Activated CD8-positive, alpha-beta memory T cell treated with anti-CD3 and anti-CD28 coated beads for 24 hours (primary cell): ENCODE data around the gene IRF8.
A peak's percentile ranks its signal among the peaks of the same experiment; 100 is the strongest.

ENCODE experiments used
- DNase-seq: peaks from one replicate; pipeline ENCODE4 v3.0.0-alpha.2; 2020

The IRF8 gene, protein sequence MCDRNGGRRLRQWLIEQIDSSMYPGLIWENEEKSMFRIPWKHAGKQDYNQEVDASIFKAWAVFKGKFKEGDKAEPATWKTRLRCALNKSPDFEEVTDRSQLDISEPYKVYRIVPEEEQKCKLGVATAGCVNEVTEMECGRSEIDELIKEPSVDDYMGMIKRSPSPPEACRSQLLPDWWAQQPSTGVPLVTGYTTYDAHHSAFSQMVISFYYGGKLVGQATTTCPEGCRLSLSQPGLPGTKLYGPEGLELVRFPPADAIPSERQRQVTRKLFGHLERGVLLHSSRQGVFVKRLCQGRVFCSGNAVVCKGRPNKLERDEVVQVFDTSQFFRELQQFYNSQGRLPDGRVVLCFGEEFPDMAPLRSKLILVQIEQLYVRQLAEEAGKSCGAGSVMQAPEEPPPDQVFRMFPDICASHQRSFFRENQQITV

DNA sequence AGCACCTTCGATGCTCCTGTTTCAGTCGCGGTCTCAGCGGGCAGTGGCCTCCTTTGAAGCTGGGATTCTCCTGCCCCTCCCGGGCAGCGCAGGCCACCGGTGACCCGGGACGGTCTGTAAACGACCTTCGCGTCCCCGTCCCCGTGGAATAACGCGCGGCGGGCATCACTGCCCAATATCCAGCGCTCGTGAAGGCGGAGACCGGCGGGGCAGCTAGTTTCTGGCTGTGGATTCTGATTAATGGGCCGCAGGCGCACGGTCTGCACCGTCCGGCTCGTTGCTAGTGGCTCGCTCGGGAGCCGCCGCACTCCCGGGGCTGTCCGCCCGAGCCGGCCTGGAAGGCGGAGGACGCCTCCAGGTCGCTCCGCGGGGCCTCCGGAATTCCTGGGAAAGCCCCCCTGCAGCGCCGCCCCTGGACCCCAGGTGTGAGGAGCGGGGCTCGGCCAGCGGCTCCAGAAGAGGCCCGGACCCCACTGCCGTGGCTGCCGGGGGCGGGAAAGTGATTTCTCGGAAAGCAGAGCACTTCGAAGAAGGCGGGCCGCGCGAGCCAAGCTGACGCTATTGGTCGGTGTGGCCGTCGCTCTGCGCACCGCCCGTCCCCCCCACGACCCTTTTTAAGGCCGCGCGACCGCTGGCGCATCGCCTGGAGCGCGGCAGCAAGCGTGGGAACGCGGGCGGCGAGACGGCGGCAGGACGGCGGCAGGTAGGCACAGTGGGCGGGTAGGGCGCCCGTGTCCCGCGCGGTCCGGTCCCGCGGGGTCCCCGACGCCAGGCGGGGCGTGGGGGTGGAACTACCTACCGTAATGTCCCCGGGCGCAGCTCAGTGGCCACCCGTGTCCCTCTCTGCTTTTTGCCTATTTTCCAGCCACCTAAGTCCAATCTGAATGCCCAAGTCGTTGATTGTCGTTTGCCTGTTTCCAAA is at the start of gene IRF8:
Gene IRF8, plus strand, starts transcription at position 642 of the 922 bp plus-strand sequence. CDS start 3,854 bp downstream, outside the sequence.
- peak; percentile 94 for DNase-seq

DNA sequence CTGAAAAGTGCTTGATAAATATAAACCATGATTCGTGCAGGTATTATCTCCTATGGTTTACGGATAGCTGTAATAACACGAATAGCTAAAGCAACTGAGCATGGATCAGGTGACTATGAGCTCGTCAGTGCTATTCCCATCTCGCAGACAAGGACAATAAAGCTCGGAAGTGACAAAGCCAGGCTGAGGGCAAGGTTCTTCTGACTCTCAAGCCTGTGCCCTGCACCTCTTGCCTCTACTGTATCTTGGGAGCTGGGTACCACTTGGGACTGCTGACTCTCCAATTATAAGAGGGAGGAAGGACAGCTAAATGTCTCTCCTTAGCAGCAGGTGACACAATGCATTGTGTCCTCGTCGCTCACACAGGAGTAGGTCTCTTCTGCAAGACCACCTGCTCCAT is 49.6 kb upstream of the IRF8 start:
- DNase-seq, result no peak

DNA sequence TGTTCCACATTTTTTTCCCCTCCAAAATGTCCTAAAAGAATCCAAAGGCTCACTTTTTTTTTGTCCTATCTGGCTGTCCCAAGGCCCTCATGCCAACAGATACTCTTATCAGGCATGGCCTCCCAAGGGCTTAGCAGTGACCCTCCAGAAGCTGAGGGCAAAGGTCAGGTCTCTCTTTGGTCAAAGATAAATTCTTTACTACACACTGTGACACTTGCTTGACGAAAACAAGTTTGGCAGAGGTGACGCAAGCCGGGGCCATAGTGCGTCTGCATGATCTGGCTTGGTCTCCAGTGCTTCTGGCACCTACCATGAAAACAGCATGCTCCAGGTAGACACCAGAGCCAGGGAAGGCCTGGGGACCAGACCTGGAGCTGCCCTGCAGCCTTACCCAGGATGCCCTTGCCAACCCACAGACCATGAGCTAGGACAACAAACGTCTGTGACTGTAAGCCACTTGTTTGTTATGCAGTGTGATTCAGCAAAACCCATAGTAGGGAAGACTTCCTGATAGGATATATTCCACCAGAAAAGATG is 48.5 kb upstream of the IRF8 start:
- no peak for DNase-seq

DNA sequence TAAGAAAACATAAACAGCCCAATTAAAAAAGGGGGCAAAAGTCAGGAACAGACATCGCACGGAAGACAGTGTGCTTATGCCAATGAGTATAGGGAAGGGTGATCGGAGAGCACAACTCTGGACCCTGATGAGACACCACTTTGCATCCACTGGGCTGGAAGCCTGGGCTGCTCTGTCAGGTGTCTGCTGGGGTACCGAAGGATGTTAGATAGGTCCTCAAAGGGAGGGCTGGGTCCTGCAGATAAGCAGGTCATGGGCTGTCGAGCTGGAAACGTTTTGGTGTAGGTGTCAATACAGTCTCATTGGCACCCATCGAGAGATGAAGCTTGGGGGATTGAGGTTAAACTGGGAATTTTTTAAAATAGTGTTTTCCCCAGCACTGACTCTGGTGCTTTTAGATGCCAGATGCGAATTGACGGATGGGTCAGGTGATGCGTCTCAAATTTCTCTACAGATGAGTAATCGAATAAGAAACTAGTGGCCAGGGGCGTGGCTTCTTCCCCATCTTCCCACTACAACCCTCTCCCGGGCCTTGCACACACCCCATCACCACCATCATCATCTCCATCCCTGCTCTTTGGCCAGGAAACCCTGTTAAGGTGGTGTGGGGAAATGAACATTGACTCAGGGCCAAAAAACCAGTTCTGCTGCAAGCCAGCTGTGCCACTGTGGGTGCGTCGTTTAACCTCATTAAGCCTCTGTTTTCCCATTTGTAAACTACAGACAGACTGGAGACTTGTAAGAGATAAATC is 47.8 kb upstream of the IRF8 start:
- DNase-seq, result no peak

DNA sequence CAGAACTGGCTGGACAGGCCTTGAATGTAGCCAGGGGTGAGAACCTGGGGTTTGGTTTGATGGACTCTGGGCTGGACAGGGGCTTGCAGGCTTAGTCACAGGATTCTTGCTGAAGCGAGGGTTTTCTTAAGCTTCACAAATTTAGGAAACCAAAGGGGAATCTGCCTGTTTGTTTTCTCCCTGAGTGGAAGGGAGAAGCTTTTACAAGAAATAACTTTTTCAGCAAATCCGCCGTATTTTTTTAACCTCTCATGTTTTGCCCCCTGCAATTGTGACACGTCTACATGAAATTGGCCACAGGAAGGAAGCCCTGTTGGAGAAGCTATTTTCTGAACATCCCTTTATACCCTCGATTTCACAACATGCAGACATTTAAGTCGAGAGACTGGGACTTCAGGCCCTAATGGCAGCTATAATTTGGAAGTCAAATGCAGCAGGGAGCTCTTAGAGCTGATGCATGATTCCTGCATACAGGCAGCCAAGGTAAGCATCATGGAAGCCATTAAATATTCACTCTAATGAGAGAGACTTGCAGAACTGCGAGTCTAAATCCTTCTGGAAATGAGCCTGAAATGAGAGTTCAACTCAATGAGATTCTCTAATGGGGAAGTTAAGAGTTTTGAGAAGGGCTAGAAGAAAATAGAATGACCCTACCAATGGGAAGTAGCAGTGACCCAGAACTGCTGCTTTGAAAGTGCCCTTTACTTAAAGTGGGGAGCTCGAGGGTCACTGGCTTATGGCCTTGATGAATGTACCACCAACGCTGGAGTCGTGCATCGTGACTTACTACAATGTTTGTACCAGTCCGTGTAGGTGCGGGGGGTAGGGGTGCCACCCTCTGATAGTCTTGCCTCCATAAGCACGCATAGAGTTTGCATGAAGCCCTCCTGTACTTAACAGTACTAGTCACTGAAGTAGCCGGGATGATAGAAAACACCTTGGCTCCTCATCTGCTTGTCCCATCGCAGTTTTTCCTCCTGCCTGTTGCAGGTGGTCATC is 45.1 kb upstream of the IRF8 start:
- peak; percentile 51 for DNase-seq

DNA sequence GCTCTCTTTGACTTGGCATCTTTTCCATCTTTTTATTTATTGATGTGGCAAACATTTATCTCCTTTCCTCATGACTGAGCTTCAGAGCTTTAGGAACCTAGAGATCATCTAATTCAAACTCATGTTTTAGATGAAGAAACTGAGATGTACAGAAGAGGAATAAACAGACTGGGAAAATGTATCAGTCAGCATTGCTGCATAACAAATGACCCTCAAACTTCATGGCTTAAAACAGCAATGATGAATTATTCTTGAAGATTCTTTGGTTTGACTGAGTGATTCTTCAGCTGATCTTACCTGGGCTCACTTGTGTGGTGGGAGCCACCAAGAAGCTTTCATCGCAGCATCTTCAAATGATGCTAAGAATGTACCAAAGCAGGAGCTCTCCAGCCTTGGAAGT is 44.0 kb upstream of the IRF8 start:
- DNase-seq, result no peak

DNA sequence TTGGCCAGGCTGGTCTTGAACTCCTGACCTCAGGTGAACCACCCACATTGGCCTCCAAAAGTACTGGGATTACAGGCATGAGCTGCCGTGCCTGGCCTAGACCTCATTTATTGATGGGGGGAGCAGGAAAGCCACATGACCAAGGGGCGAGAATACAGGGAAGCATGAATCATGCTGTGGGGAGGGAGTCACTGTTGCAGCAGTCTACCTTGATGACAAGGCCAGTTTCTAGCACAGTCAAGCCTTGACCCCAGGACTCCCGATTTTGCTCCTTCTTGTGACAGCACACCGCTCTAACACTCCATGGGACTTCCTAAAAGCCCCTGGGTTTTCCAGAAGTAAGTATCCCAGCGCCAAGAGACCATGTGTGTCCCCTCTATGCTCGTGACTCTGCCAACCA is 42.9 kb upstream of the IRF8 start:
- DNase-seq, result peak; percentile 57

DNA sequence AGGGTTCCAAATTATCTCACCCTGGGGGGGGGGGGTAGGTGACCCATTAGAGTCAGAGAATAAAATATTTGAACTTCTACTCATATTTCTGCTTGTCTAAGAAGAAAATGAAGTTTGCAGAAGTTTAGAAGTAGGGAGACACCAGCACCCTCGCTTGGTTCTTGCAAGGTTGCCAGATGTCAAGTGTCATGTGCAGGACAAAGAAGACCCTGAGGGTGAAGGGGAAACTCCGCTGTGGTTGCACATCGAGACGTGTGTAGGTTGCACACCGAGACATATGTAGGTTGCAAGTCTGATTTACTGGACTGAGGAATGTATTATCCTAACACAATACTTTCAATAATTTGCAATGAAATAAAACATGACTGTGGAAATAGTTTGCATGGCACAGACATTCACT is 42.4 kb upstream of the IRF8 start:
- DNase-seq, result peak; percentile 56

DNA sequence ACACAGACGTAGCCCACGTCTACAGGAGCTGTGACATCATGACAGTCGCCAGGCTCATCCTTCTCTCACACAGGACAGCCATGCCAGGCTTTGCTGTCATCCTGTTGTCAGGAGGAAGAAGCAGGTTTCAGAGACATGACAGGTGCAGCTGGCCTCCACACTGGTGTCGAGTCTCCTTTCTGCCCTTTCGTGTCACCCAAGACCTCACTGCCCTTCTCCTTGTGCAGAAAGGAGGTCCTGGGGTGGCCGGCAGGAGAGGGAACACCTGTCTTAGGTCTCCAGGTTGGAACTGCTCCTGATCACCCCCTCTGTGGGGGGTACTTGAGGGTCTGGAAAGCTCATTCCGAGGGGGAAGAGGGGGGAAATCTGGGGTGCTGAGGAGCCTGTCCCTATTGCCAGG is 41.6 kb upstream of the IRF8 start:
- peak; percentile 54 for DNase-seq

DNA sequence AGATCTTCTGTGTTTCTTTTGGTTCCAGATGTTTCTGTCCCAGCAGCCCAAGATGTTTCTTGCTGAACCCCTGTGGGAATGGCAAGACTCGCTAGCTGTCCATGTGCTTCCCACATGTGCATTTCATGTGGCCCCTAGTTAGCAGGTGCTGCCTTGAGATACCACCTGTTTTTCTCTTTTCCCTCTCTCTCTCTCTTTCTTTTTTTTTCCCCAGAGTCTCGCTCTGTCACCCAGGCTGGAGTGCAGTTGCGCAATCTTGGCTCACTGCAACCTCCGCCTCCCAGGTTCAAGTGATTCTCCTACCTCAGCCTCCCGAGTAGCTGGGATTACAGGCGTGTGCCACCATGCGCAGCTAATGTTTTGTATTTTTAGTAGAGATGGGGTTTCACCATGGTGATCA is 40.4 kb upstream of the IRF8 start:
- peak; percentile 47 for DNase-seq

DNA sequence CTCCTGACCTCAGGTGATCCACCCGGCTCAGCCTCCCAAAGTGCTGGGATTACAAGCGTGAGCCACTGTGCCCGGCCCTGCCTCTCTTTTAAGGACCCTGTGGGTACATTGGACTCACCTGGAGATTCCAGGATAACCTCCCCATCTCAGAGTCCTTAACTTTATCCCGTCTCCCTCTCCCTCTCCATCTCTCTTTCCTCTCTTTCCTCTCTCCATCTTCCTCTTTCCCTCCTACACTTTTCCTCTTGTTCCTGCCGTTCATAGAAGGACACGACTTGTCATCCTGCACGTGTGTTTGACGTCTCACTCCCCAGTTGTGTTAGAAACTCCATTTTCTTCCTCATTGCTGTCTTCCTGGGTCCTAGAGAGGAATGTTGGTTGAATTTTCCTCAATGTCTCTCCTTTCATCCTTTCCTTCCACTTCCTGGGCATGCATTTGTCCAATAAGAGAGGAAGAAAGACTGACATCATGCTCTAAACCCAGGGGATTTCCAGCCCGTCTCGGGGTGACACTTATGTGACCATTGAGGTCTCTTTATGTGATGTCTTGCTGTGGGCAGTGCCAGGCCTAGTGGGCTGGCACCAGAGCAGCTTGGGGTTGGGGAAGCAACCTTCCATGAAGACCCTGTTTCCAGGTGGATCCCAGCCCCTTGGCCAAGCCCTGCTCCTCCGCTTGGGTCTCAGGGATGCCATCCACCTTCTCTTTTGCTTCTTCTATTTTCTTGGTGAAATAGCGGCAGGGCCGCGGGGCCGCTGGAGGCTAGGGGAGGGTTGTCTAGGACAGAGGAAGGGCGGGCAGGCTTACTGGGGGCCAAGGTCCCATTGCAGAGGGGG is 39.8 kb upstream of the IRF8 start:
- peak; percentile 54 for DNase-seq

DNA sequence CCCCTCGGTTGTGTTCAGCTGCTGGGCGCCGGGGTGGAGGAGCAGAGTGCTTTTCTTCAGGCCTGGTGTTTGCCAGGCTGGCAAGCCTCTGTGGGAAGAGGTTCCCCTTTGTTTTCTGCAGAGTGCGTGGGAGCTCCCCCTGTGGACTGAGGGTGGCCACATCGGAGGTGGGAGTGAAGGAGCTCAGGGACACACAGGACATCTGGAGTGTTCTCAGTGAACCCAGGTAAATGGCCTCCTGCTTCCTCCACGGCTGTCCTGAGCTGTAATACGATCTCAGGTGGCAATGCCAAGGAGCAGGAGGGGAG is 39.2 kb upstream of the IRF8 start:
- no peak for DNase-seq

DNA sequence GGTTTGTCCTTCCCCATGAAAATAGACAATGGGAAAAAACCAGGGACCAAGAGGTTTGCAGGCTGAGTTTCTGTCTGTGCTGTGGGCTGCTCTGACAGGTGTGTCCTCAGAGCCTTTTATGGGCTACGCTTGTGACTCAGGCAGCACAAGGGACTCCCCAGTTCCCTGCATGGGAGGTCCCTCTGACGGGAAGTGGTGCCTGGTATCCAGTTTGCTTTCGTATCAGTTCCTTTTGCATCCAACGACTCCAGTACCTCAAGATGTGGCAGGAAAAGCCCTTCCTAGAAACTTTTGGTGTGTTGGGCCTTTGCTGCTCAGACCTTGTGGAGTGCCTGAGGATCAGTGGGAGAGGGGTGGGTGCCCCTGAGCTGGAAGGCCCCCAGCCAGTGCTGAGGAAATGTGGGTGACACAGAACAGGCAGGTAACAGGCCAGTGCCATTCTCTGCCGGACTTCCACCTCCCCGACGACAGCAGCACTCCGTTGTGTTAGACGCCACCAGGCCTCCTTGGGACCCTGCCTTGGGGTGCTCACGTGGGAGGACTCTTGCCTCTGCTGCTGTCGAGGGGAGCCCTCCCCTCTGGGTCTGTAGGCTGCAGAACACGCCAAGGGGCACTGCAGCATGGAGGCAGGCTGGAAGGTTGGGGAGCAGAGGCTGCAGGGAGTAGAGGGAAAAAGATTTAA is 38.4 kb upstream of the IRF8 start:
- DNase-seq, result peak; percentile 54

DNA sequence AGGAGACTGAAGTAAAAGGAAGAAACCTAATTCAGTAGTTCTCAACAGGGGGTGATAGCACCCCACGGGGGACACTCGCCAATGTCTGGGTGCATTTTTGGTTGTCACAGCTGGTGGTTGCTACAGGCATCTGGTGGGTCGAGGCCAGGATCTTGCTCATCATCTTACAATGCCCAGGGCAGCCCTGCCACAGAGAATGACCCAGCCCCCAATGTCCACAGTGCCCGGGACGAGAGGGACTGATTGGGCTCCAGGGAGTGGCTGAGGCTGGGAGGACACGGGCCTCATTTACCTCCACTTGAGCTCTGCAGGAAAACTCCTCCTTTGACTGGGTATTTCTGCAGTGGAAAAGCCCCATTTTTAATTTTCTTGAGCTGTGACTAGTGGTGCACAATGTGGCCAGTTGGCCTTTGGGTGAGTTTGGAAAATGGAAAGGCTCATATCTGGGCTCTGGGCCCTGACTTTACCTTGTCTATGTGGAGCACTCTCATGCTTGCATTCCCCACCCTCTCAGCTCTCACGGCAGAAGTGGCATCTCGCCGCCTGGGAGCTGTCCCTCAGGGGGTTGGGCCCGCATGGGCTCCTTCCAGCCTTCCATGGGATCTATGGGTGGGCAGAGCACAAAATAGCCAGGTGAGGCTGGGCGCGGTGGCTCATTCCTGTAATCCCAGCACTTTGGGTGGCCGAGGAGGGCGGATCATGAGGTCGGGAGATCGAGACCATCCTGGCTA is 37.7 kb upstream of the IRF8 start:
- peak; percentile 50 for DNase-seq

DNA sequence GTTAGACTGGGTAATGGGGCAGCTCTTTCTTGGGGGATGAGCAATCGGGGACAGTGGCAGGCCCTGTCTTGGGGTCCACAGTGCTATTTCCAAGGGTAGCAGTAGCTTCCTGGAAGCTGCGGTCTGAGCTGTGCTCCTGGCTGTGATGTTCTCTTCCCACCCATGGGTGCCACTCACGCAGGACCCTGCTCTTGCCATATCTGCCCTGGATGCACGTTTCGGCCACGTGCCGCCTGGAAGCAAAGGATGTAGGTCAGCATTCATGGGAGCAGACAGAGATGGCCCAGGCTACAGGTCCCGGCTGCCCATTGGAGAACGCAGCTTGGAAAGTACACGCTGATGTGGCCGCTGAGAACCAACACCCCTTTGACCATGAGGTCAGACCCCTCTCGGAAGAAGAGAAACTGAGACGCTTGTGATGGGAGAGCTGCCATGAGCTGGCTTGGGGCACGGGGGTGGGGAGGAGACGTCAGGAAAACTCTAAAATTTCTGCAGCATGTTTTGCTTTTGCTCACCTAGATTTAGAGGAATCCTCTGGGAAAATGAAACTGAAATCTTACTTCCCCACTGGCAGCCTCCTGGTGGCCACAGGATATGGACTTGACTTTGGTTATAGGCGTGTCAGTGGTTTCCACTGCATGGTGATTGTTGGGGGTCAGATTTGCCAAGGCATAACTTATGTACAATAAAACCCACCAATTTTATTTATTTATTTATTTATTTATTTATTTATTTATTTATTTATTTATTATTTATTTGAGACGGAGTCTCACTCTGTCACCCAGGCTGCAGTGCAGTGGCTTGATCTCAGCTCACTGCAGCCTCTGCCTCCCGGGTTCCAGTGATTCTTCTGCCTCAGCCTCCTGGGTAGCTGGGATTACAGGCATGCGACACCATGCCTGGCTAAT is 36.2 kb upstream of the IRF8 start:
- DNase-seq, result peak; percentile 52

DNA sequence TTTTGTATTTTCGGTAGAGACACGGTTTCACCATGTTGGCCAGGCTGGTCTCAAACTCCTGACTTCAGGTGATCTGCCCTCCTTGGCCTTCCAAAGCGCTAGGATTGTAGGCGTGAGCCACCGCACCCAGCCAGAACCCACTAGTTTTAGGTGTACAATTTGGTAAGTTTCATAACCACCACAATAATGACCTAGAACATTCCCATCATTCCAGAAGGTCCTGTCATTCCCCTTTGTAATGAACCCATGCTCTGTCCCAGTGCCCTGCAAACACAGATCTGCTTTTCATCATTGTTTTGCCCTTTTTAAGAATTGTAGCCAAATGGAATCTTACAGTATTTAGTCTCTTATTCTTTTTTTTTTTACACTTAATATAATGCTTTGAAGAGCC is 35.6 kb upstream of the IRF8 start:
- DNase-seq, result no peak

DNA sequence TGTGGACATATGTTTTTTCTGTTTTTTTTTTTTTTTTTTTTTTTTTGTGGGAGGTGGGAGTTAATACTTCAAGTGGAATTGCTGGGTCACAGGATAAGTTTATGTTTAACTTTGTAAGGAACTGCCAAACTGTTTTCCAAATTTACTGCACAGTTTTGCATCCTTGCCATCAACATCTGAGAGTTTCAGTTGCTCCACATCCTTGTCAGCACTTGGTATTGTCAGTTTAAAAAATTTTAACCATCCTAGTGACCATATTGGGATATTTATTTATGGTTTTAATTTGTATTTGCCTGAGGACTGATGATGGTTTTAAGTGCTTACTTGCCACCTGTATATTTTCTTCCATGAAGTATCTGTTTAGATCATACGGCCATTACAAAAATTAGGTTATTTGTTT is 34.0 kb upstream of the IRF8 start:
- DNase-seq, result no peak

DNA sequence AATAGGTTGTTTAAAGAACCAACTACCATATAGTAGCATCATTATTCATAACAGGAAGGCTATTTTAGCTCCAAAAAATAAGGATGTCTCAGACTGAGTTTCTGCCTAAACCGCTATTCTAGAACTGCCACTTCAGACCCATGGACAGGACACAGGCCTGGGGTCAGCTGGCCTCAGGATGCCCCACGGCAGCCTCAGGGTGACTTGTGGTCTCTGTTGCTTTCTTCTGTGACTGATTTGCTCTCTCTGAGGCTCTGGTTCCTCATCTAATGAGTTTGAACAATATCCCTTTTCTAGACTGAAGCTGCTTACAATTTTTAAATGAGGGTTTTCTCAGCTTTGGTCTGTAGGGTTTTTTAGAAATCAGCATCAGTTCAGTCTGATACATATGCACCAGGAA is 31.8 kb upstream of the IRF8 start:
- DNase-seq, result no peak
